Endothelial cell of umbilical vein (primary cell): ENCODE measurements around the gene KRT31. TPM values are rescaled to one million over a fixed set of nuclear protein-coding genes. Genes with fewer than 3 reads are reported as not detected.

Experiments used
- BruUV-seq: library from RNA; stranded (reverse); fragments of 400-500 nt; replicated peaks from 2 replicates; lab custom pipeline; 2021; lab: Mats Ljungman, UMichigan
- CTCF ChIA-PET: fragments of 300-600, 350-600 bp; sonication (Branson Sonifier 250); formaldehyde crosslinking; loops from one replicate; lab custom pipeline; 2021; ENCODE audit warnings: antibody characterized with exemption, inconsistent platforms; lab: Charles Lee
- POLR2A ChIA-PET: fragments of 300-600, 350-600 bp; sonication (Branson Sonifier 250); formaldehyde crosslinking; loops from one replicate; lab custom pipeline; 2021; ENCODE audit warnings: antibody characterized with exemption, inconsistent platforms; lab: Charles Lee
- DNase-seq: peaks from one replicate; pipeline ENCODE4 v3.0.0-alpha.2; 2011; ENCODE audit warnings: low read depth, low spot score
- FAIRE-seq: peaks from 2 replicates; lab custom pipeline; 2011; peaks lifted over from hg19 to GRCh38; lab: Jason Lieb, UNC
- H2AFZ ChIP-seq: 2 replicates; pipeline ENCODE4 v1.6.0; 2012; ENCODE audit warnings: low read depth, low read length, control low read depth, inconsistent platforms
- H3K27ac ChIP-seq: 2 replicates; pipeline ENCODE4 v1.5.1; 2011; ENCODE audit warnings: low read depth, mild to moderate bottlenecking, control low read depth, low read length, moderate library complexity; ENCODE audit not compliant: insufficient read depth
- H3K27me3 ChIP-seq, 2 experiments: 2 replicates each; pipeline versions ENCODE4 v1.6.0 to v1.6.1; 2011; ENCODE audit warnings: low read length in 2 of 2, mixed read lengths in 1 of 2; ENCODE audit not compliant: control insufficient read depth in 2 of 2, insufficient read depth in 2 of 2
- H3K36me3 ChIP-seq, 2 experiments: 2 replicates in 1 of 2; 3 replicates in 1 of 2; pipeline ENCODE4 v1.5.1; 2011; ENCODE audit warnings: low read length in 2 of 2, mild to moderate bottlenecking in 1 of 2, moderate library complexity in 1 of 2; ENCODE audit not compliant: control insufficient read depth in 2 of 2, insufficient read depth in 2 of 2; ENCODE audit errors: extremely low read depth in 1 of 2
- H3K4me1 ChIP-seq: 3 replicates; pipeline ENCODE4 v1.5.1; 2011; ENCODE audit warnings: mild to moderate bottlenecking, low read length; ENCODE audit not compliant: control insufficient read depth, insufficient read depth; ENCODE audit errors: extremely low read depth
- H3K4me2 ChIP-seq: 2 replicates; pipeline ENCODE4 v1.6.1; 2011; ENCODE audit warnings: low read length, control low read depth, mixed read lengths; ENCODE audit not compliant: insufficient read depth
- H3K4me3 ChIP-seq, 3 experiments: fragments of 200-600 bp in 1 of 3; sonication (generic), shearing (Covaris generic) in 1 of 3; replicated peaks in 1 of 3; 2 replicates each; pipeline ENCODE4 v1.5.1; 2011 to 2016; ENCODE audit warnings: control low read depth in 3 of 3, low read length in 3 of 3, mild to moderate bottlenecking in 2 of 3, inconsistent platforms in 1 of 3, low read depth in 1 of 3, moderate library complexity in 1 of 3; ENCODE audit not compliant: insufficient read depth in 1 of 3
- H3K79me2 ChIP-seq: 2 replicates; pipeline ENCODE4 v1.6.0; 2012; ENCODE audit warnings: low read length, inconsistent platforms; ENCODE audit not compliant: control insufficient read depth, insufficient read depth
- H3K9ac ChIP-seq: replicated peaks from 2 replicates; pipeline ENCODE3; 2011; ENCODE audit warnings: low read length, control low read depth; ENCODE audit not compliant: insufficient read depth; ENCODE audit errors: extremely low read depth
- H3K9me1 ChIP-seq: replicated peaks from 3 replicates; pipeline ENCODE4 v1.6.0; 2011; ENCODE audit warnings: mild to moderate bottlenecking, low read length; ENCODE audit not compliant: control insufficient read depth, insufficient read depth; ENCODE audit errors: extremely low read depth
- H3K9me3 ChIP-seq: replicated peaks from 2 replicates; pipeline ENCODE4 v1.5.1; 2012; ENCODE audit warnings: low read length, inconsistent platforms; ENCODE audit not compliant: control insufficient read depth, insufficient read depth
- H4K20me1 ChIP-seq: replicated peaks from 2 replicates; pipeline ENCODE3; 2011; ENCODE audit warnings: mild to moderate bottlenecking, low read length; ENCODE audit not compliant: control insufficient read depth, insufficient read depth; ENCODE audit errors: extremely low read depth
- CTCF ChIP-seq, 2 donors: IDR thresholded peaks; 1 replicate in 1 of 2; 2 replicates in 1 of 2; pipeline ENCODE4 v1.5.1; 2011; ENCODE audit warnings: low read length in 2 of 2, mild to moderate bottlenecking in 2 of 2, moderate library complexity in 2 of 2, control low read depth in 1 of 2, inconsistent platforms in 1 of 2, low read depth in 1 of 2; ENCODE audit not compliant: insufficient read depth in 1 of 2; ENCODE audit errors: extremely low read depth in 1 of 2
- EZH2 ChIP-seq: IDR thresholded peaks from 2 replicates; pipeline ENCODE4 v1.6.1; 2012; ENCODE audit warnings: borderline replicate concordance, low read depth, mild to moderate bottlenecking, moderate library complexity, low read length, inconsistent platforms; ENCODE audit not compliant: severe bottlenecking
- FOS ChIP-seq: IDR thresholded peaks from 2 replicates; pipeline ENCODE4 v1.6.1; 2011; ENCODE audit warnings: mild to moderate bottlenecking, low read length, moderate library complexity, borderline replicate concordance; ENCODE audit not compliant: insufficient read depth
- GATA2 ChIP-seq: IDR thresholded peaks from 2 replicates; pipeline ENCODE4 v1.7.0; 2011; ENCODE audit warnings: low read depth, mild to moderate bottlenecking, moderate library complexity, mixed read lengths, low read length; ENCODE audit not compliant: insufficient read length, insufficient read depth
- JUN ChIP-seq: IDR thresholded peaks from 2 replicates; pipeline ENCODE4 v1.6.1; 2011; ENCODE audit warnings: borderline replicate concordance, low read depth; ENCODE audit not compliant: insufficient read length, insufficient read depth
- MAX ChIP-seq: IDR thresholded peaks from 2 replicates; pipeline ENCODE4 v1.6.1; 2011; ENCODE audit not compliant: insufficient read depth, insufficient read length
- MYC ChIP-seq: IDR thresholded peaks from one replicate; pipeline ENCODE4 v1.6.1; 2011; ENCODE audit warnings: mild to moderate bottlenecking, low read depth, low read length
- POLR2A ChIP-seq: IDR thresholded peaks from 2 replicates; pipeline ENCODE4 v1.6.1; 2012; ENCODE audit warnings: low read depth, mild to moderate bottlenecking, control low read depth, low read length
- POLR2AphosphoS5 ChIP-seq: IDR thresholded peaks from 2 replicates; pipeline ENCODE4 v1.6.1; 2012; ENCODE audit warnings: low read depth, mild to moderate bottlenecking, control low read depth, low read length, moderate library complexity; ENCODE audit not compliant: insufficient read depth
- dilution Hi-C: fragments of 300-500 bp; cut with MboI; formaldehyde crosslinking; loops from one replicate; pipeline ENCODE4 v1.15.0; 2019; ENCODE audit warnings: low sequenced_read_pairs; ENCODE audit not compliant: extremely low pct_ligation_motif_present
- intact Hi-C: fragments of 100-400 bp; cut with micrococcal nuclease; formaldehyde crosslinking; loops from one replicate; pipeline ENCODE4 v1.10.0; 2022
- polyA plus RNA-seq, 4 experiments: library from polyadenylated mRNA; depleted of rRNA in 3 of 4; stranded (reverse) in 3 of 4; unstranded in 1 of 4; fragments of >200 nt; gene quantifications; 2 replicates each; pipeline versions ENCODE4 v1.2.1 to v1.2.3, GENCODE V29; 2011 to 2012; ENCODE audit warnings: missing spikeins in 1 of 4
- total RNA-seq: library from RNA; stranded (reverse); gene quantifications from 2 replicates; pipeline ENCODE4 v1.2.3, GENCODE V29; 2021

Gene KRT31
- total and polyA plus RNA-seq, 2 donors (not counting 3 experiments of a cell fraction or from before 2014, with no cell fraction given) = not detected

GRCh38 chr17:41390411-41390938 is 6.9 kb downstream of the KRT31 start:
- DNase-seq = no peak
- no peak for TF ChIP-seq MAX
- dilution Hi-C loops (no loop called here), intact Hi-C loops (no loop called here)
- no peaks in the 10 kb centered on the region for H3K9me1 ChIP-seq
- BruUV-seq = no TSS peak
- no peak overlapping the region for H2AFZ ChIP-seq
- no peak overlapping the region for H3K9ac ChIP-seq
- H3K4me3 ChIP-seq = no peak overlapping the region
- H3K4me1 ChIP-seq = no peaks in the 10 kb centered on the region
- ChIA-PET CTCF (interaction anchor here (0.7 to 1.9 kb wide), 4 partner anchors 10 to 158 kb away, joined by 3 to 5 read pairs (median 4); no protein-coding TSS in a partner anchor), POLR2A (no interaction called here)
- peaks cover 5 to 19% of the 10 kb centered on the region in 2 experiments for H3K27me3 ChIP-seq
- FAIRE-seq = no peak
- no peaks in the 10 kb centered on the region for H4K20me1 ChIP-seq
- H3K36me3 ChIP-seq = no peaks in the 10 kb centered on the region
- H3K27ac ChIP-seq = no peak overlapping the region
- no peak overlapping the region for H3K4me2 ChIP-seq
- H3K79me2 ChIP-seq = no peaks in the 10 kb centered on the region
- H3K9me3 ChIP-seq = no peaks in the 10 kb centered on the region

DNA sequence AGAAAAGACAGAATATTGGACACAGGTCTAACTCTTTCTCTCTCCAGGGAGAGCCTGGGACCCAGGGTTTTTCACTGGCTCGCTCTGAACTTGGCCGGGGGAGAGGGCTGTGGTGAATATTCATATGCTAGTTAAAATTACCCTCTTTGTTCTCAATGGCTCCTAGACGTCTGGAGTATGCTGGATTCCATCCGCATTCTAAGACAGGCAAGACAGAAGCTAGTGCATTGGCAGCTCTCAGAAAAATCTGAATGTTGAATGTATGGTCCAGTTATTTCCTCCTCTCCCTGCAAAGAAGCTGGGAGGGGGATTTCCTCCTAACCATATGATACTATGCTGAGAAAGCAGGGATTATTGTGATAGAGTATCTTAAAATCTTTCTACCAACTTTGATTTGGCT is 9.7 kb downstream of the KRT31 start:
- TF ChIP-seq GATA2 (no peak), MAX (no peak), JUN (no peak), POLR2A (no peak), MYC (no peak), EZH2 (no peak), POLR2AphosphoS5 (no peak), FOS (no peak), CTCF (IDR thresholded peaks at IDR 0.05; ENCODE audit: extremely low read depth in 1 of 2, insufficient read depth in 1 of 2, low read depth in 1 of 2, low read length in 2 of 2) (no peak)
- no peaks in the 10 kb centered on the region for H3K4me1 ChIP-seq
- no peaks in the 10 kb centered on the region for H3K9me3 ChIP-seq
- ChIA-PET CTCF (no interaction called here), POLR2A (no interaction called here)
- H3K9ac ChIP-seq = no peak overlapping the region
- no peak overlapping the region for H3K4me3 ChIP-seq
- H3K36me3 ChIP-seq = no peaks in the 10 kb centered on the region
- H3K27ac ChIP-seq = no peak overlapping the region
- DNase-seq (no peak), FAIRE-seq (no peak)
- H4K20me1 ChIP-seq = no peaks in the 10 kb centered on the region
- H3K27me3 ChIP-seq = peaks cover 5 to 16% of the 10 kb centered on the region in 2 experiments
- no peak overlapping the region for H2AFZ ChIP-seq
- no peak overlapping the region for H3K4me2 ChIP-seq
- no peaks in the 10 kb centered on the region for H3K9me1 ChIP-seq
- BruUV-seq = no TSS peak
- intact Hi-C loops (no loop called here), dilution Hi-C loops (no loop called here)
- H3K79me2 ChIP-seq = no peaks in the 10 kb centered on the region
